Measurements from ENCODE around the gene DUSP16. TPM values are rescaled to one million over a fixed set of nuclear protein-coding genes. Genes with fewer than 3 reads are reported as not detected.

The DUSP16 gene
- total and polyA plus RNA-seq, 5 donors: 4.2 to 17.2 (median 12.4) TPM

- Histone ChIP-seq H3K27me3 (ENCODE audit: control insufficient read depth, insufficient read depth) (no peaks in the 10 kb centered on the region), H3K27ac (ENCODE audit: low read length) (no peak overlapping the region), H3K4me3 (ENCODE audit: low read length) (no peak overlapping the region), H3K9me3 (ENCODE audit: control insufficient read depth, low read length) (no peaks in the 10 kb centered on the region), H3K4me1 (ENCODE audit: control insufficient read depth, insufficient read depth, low read length) (peaks cover 12% of the 10 kb centered on the region)
- intact Hi-C loops (cut with DNase I): loop anchor here in 1 of 4 donors (5.0 to 10.0 kb wide), 2 partner anchors 45 to 123 kb away; partner anchors contain the start of gene DUSP16
- WGBS: 57% methylated on average over 6 of the region's 6 CpGs
- ATAC-seq: no peak
- no peak for DNase-seq
Measured at GRCh38 chr12:12439636-12440035, 123.0 kb downstream of the DUSP16 start.

GRCh38 chr12:12436831-12437345, 125.8 kb downstream of the DUSP16 start:
- Histone ChIP-seq H3K9me3 (ENCODE audit: control insufficient read depth, low read length) (no peaks in the 10 kb centered on the region), H3K27ac (ENCODE audit: low read length) (no peak overlapping the region), H3K4me1 (ENCODE audit: control insufficient read depth, insufficient read depth, low read length) (peaks cover 5% of the 10 kb centered on the region), H3K4me3 (ENCODE audit: low read length) (no peak overlapping the region), H3K27me3 (ENCODE audit: control insufficient read depth, insufficient read depth) (no peaks in the 10 kb centered on the region)
- intact Hi-C loops (cut with DNase I): no loop called here
- DNase-seq: no peak
- ATAC-seq: no peak
- WGBS: 88% methylated on average over 2 of the region's 2 CpGs

GRCh38 chr12:12433203-12433731, 129.4 kb downstream of the DUSP16 start:
- H3K27me3 ChIP-seq (ENCODE audit: control insufficient read depth, insufficient read depth): no peaks in the 10 kb centered on the region
- DNase-seq (no peak), ATAC-seq (no peak)
- intact Hi-C loops (cut with DNase I): no loop called here
- H3K4me1 ChIP-seq (ENCODE audit: control insufficient read depth, insufficient read depth, low read length): no peaks in the 10 kb centered on the region
- H3K27ac ChIP-seq (ENCODE audit: low read length): no peak overlapping the region
- 93% methylated on average over 4 of the region's 4 CpGs for WGBS
- no peak overlapping the region for H3K4me3 ChIP-seq (ENCODE audit: low read length)
- H3K9me3 ChIP-seq (ENCODE audit: control insufficient read depth, low read length): no peaks in the 10 kb centered on the region

GRCh38 chr12:12432364-12432763, 130.3 kb downstream of the DUSP16 start:
- no peaks in the 10 kb centered on the region for H3K4me1 ChIP-seq (ENCODE audit: control insufficient read depth, insufficient read depth, low read length)
- no peak overlapping the region for H3K27ac ChIP-seq (ENCODE audit: low read length)
- H3K9me3 ChIP-seq (ENCODE audit: control insufficient read depth, low read length): no peaks in the 10 kb centered on the region
- intact Hi-C loops (cut with DNase I): no loop called here
- no peak overlapping the region for H3K4me3 ChIP-seq (ENCODE audit: low read length)
- DNase-seq: no peak
- ATAC-seq: no peak
- no peaks in the 10 kb centered on the region for H3K27me3 ChIP-seq (ENCODE audit: control insufficient read depth, insufficient read depth)

- no peak for ATAC-seq
- H3K4me3 ChIP-seq (ENCODE audit: low read length): no peak overlapping the region
- no peaks in the 10 kb centered on the region for H3K4me1 ChIP-seq (ENCODE audit: control insufficient read depth, insufficient read depth, low read length)
- WGBS: 95% methylated on average over 7 of the region's 7 CpGs
- no peak overlapping the region for H3K27ac ChIP-seq (ENCODE audit: low read length)
- H3K27me3 ChIP-seq (ENCODE audit: control insufficient read depth, insufficient read depth): no peaks in the 10 kb centered on the region
- no peaks in the 10 kb centered on the region for H3K9me3 ChIP-seq (ENCODE audit: control insufficient read depth, low read length)
- no peak for DNase-seq
- intact Hi-C loops (cut with DNase I): no loop called here
Measured at GRCh38 chr12:12428961-12429657, 133.6 kb downstream of the DUSP16 start.

GRCh38 chr12:12428047-12428446, 134.6 kb downstream of the DUSP16 start:
- Histone ChIP-seq H3K9me3 (ENCODE audit: control insufficient read depth, low read length) (no peaks in the 10 kb centered on the region), H3K27me3 (ENCODE audit: control insufficient read depth, insufficient read depth) (no peaks in the 10 kb centered on the region), H3K27ac (ENCODE audit: low read length) (no peak overlapping the region), H3K4me3 (ENCODE audit: low read length) (no peak overlapping the region), H3K4me1 (ENCODE audit: control insufficient read depth, insufficient read depth, low read length) (no peaks in the 10 kb centered on the region)
- no peak for DNase-seq
- no peak for ATAC-seq
- intact Hi-C loops (cut with DNase I): no loop called here
- WGBS: 90% methylated on average over 2 of the region's 2 CpGs

GRCh38 chr12:12427568-12427967, 135.1 kb downstream of the DUSP16 start:
- Histone ChIP-seq H3K27ac (ENCODE audit: low read length) (no peak overlapping the region), H3K4me1 (ENCODE audit: control insufficient read depth, insufficient read depth, low read length) (no peaks in the 10 kb centered on the region), H3K27me3 (ENCODE audit: control insufficient read depth, insufficient read depth) (no peaks in the 10 kb centered on the region), H3K4me3 (ENCODE audit: low read length) (no peak overlapping the region), H3K9me3 (ENCODE audit: control insufficient read depth, low read length) (no peaks in the 10 kb centered on the region)
- 95% methylated on average over 4 of the region's 4 CpGs for WGBS
- intact Hi-C loops (cut with DNase I): no loop called here
- ATAC-seq (no peak), DNase-seq (no peak)

GRCh38 chr12:12425616-12426015, 137.0 kb downstream of the DUSP16 start:
- H3K27me3 ChIP-seq (ENCODE audit: control insufficient read depth, insufficient read depth): no peaks in the 10 kb centered on the region
- no peak overlapping the region for H3K4me3 ChIP-seq (ENCODE audit: low read length)
- WGBS: 56% methylated on average over 1 of the region's 1 CpG
- no peaks in the 10 kb centered on the region for H3K4me1 ChIP-seq (ENCODE audit: control insufficient read depth, insufficient read depth, low read length)
- no peak for ATAC-seq
- no peak overlapping the region for H3K27ac ChIP-seq (ENCODE audit: low read length)
- H3K9me3 ChIP-seq (ENCODE audit: control insufficient read depth, low read length): no peaks in the 10 kb centered on the region
- intact Hi-C loops (cut with DNase I): no loop called here
- no peak for DNase-seq

GRCh38 chr12:12425001-12425400, 137.7 kb downstream of the DUSP16 start:
- Histone ChIP-seq H3K27ac (ENCODE audit: low read length) (no peak overlapping the region), H3K4me3 (ENCODE audit: low read length) (no peak overlapping the region), H3K27me3 (ENCODE audit: control insufficient read depth, insufficient read depth) (no peaks in the 10 kb centered on the region), H3K9me3 (ENCODE audit: control insufficient read depth, low read length) (no peaks in the 10 kb centered on the region), H3K4me1 (ENCODE audit: control insufficient read depth, insufficient read depth, low read length) (no peaks in the 10 kb centered on the region)
- no peak for DNase-seq
- intact Hi-C loops (cut with DNase I): no loop called here
- ATAC-seq: no peak
- 67% methylated on average over 2 of the region's 2 CpGs for WGBS
